ENCODE measurements around the gene FNBP1.
"Not testable (repeated sequence)": the region's sequence is repeated elsewhere in the genome, so short reads cannot be mapped to it uniquely, and the experiment has no call there.

FNBP1 gene

DNA sequence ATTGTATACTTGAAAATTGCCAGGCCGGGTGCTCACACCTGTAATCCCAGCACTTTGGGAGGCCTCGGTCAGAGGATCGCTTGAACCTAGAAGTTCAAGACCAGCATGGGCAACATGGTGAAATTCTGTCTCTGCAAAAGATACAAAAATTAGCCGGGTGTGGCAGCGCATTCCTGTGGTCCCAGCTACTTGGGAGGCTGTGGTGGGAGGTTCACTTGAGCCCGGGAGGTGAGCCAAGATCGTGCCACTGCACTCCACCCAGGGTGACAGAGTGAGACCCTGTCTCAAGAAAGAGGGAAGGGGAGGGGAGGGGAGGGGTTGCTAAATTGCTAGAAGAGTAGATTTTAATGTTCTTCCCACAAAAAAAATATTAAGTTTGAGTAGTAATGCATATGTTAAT, 53.2 kb downstream of the FNBP1 start:
- Histone ChIP-seq H3K4me3 (no peak overlapping the region), H3K27ac (peak overlapping the region in 1 of 2 donors; percentile 11)
- TF ChIP-seq, protein P1, sequence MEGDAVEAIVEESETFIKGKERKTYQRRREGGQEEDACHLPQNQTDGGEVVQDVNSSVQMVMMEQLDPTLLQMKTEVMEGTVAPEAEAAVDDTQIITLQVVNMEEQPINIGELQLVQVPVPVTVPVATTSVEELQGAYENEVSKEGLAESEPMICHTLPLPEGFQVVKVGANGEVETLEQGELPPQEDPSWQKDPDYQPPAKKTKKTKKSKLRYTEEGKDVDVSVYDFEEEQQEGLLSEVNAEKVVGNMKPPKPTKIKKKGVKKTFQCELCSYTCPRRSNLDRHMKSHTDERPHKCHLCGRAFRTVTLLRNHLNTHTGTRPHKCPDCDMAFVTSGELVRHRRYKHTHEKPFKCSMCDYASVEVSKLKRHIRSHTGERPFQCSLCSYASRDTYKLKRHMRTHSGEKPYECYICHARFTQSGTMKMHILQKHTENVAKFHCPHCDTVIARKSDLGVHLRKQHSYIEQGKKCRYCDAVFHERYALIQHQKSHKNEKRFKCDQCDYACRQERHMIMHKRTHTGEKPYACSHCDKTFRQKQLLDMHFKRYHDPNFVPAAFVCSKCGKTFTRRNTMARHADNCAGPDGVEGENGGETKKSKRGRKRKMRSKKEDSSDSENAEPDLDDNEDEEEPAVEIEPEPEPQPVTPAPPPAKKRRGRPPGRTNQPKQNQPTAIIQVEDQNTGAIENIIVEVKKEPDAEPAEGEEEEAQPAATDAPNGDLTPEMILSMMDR (IDR thresholded peaks at IDR 0.05) = no peak
- DNase-seq (ENCODE audit: low spot score) = no peak

GRCh38 chr9:129989362-129989708, 53.7 kb downstream of the FNBP1 start:
- H3K4me3 ChIP-seq = no peak overlapping the region
- H3K27ac ChIP-seq = peak overlapping the region in 1 of 2 donors; percentile 11
- TF ChIP-seq, protein P1 (IDR thresholded peaks at IDR 0.05) = no peak
- DNase-seq (ENCODE audit: low spot score) = no peak

DNA sequence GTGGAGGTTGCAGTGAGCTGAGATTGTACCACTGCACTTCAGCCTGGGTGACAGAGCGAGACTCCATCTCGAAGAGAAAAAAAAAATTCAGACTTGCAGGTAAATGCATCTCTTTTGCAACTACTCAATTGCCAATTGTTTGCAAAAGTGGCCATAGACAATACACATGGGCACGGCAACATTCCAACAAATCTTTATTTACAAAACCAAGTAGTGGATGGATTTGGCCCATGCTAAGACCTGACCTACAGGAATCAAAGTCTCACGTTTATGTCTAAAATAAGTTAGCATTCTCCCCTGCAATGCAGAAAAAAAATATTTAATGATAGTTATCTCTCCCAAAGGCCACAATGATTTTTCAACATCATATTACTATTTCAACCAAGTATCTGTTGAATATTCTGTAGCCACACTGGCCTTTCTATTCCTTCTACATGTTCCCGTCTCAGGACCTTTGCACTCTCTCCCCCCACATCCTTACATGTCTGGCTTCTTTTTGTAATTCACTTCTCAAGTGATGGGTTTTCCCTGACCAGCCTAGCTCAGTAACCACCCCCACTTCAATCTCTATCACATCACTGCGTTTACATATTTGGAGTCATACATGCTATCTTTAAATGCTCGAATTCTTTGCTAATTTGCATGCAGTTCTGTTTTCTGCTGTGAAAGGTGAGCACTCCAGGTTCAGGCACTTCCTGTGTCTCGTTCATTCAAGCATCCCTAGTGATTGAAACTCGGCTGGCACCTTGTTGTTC, 54.2 kb downstream of the FNBP1 start:
- Histone ChIP-seq H3K4me3 (no peak overlapping the region), H3K27ac (peak overlapping the region in 1 of 2 donors; percentile 11)
- TF ChIP-seq, protein P1 (IDR thresholded peaks at IDR 0.05) = no peak
- DNase-seq (ENCODE audit: low spot score) = no peak

GRCh38 chr9:129987941-129988340, 55.0 kb downstream of the FNBP1 start:
- DNase-seq (ENCODE audit: low spot score) = no peak
- Histone ChIP-seq H3K4me3 (no peak overlapping the region), H3K27ac (no peak overlapping the region)
- TF ChIP-seq, protein P1 (IDR thresholded peaks at IDR 0.05) = no peak

- Histone ChIP-seq H3K4me3 (no peak overlapping the region), H3K27ac (no peak overlapping the region)
- TF ChIP-seq, protein P1 (IDR thresholded peaks at IDR 0.05) = no peak
- no peak for DNase-seq (ENCODE audit: low spot score)
Measured at GRCh38 chr9:129987047-129987446, 55.9 kb downstream of the FNBP1 start.

- not testable (repeated sequence) for H3K4me3 ChIP-seq; DNase-seq (ENCODE audit: low spot score)
- peak overlapping the region in 1 of 2 donors; percentile 68 for H3K27ac ChIP-seq
Measured at GRCh38 chr9:129984589-129984988, 58.4 kb downstream of the FNBP1 start.

- Histone ChIP-seq H3K4me3 (no peak overlapping the region), H3K27ac (peak overlapping the region in 1 of 2 donors; percentile 22)
- no peak for DNase-seq (ENCODE audit: low spot score)
- TF ChIP-seq, protein P1 (IDR thresholded peaks at IDR 0.05) = no peak
Measured at GRCh38 chr9:129983891-129984290, 59.1 kb downstream of the FNBP1 start.

Measured in coronary artery (tissue), 2 donors.